Measurements from ENCODE around the gene C1QL2. TPM values are rescaled to one million over a fixed set of nuclear protein-coding genes. Genes with fewer than 3 reads are reported as not detected.

The C1QL2 gene
- total RNA-seq, 4 donors from 2014 or later: not detected

GRCh38 chr2:119144806-119145205 lies 13.7 kb downstream of the C1QL2 start:
- TF ChIP-seq CTCF (IDR thresholded peaks at IDR 0.05): no peak
- intact Hi-C loops (cut with DNase I): no loop called here
- no peak for DNase-seq
- Histone ChIP-seq H3K36me3 (no peaks in the 10 kb centered on the region), H3K4me3 (replicated peaks in 1 of 3) (no peak overlapping the region), H3K4me1 (no peaks in the 10 kb centered on the region), H3K27ac (no peak overlapping the region), H3K27me3 (no peaks in the 10 kb centered on the region), H3K9me3 (no peaks in the 10 kb centered on the region)
- WGBS, 2 donors: 90% methylated on average over 5 of the region's 5 CpGs; no CpG with 5 or more reads in 1 of the 2 donors

- DNase-seq: no peak
- H3K36me3 ChIP-seq: no peaks in the 10 kb centered on the region
- intact Hi-C loops (cut with DNase I): no loop called here
- no peak overlapping the region for H3K27ac ChIP-seq
- no peaks in the 10 kb centered on the region for H3K27me3 ChIP-seq
- no peaks in the 10 kb centered on the region for H3K4me1 ChIP-seq
- TF ChIP-seq CTCF (IDR thresholded peaks at IDR 0.05): no peak
- no peak for TF ChIP-seq POLR2A (IDR thresholded peaks at IDR 0.05)
- no peak overlapping the region for H3K4me3 ChIP-seq (replicated peaks in 1 of 3)
- 49 to 54% methylated on average over 10 to 11 of the region's 11 CpGs for WGBS, 2 donors
- H3K9me3 ChIP-seq: no peaks in the 10 kb centered on the region
Observed at GRCh38 chr2:119142824-119143223, 15.7 kb downstream of the C1QL2 start.

- Histone ChIP-seq H3K4me1 (no peaks in the 10 kb centered on the region), H3K4me3 (replicated peaks in 1 of 3) (no peak overlapping the region), H3K27me3 (no peaks in the 10 kb centered on the region), H3K27ac (no peak overlapping the region), H3K9me3 (no peaks in the 10 kb centered on the region), H3K36me3 (no peaks in the 10 kb centered on the region)
- DNase-seq: no peak
- 75 to 86% methylated on average over 4 to 11 of the region's 11 CpGs for WGBS, 2 donors
- TF ChIP-seq CTCF (IDR thresholded peaks at IDR 0.05) (no peak), POLR2A (IDR thresholded peaks at IDR 0.05) (no peak)
- intact Hi-C loops (cut with DNase I): no loop called here
Observed at GRCh38 chr2:119137502-119137901, 21.0 kb downstream of the C1QL2 start.

- H3K9me3 ChIP-seq: no peaks in the 10 kb centered on the region
- no peak overlapping the region for H3K27ac ChIP-seq
- intact Hi-C loops (cut with DNase I): no loop called here
- no peak overlapping the region for H3K4me3 ChIP-seq (replicated peaks in 1 of 3)
- H3K27me3 ChIP-seq: no peaks in the 10 kb centered on the region
- TF ChIP-seq CTCF (IDR thresholded peaks at IDR 0.05): no peak
- no peak for TF ChIP-seq POLR2A (IDR thresholded peaks at IDR 0.05)
- WGBS, 2 donors: 73 to 80% methylated on average over 8 of the region's 8 CpGs
- DNase-seq: no peak
- H3K36me3 ChIP-seq: no peaks in the 10 kb centered on the region
- no peaks in the 10 kb centered on the region for H3K4me1 ChIP-seq
Observed at GRCh38 chr2:119136872-119137271, 21.7 kb downstream of the C1QL2 start.

GRCh38 chr2:119136093-119136492 lies 22.5 kb downstream of the C1QL2 start:
- Histone ChIP-seq H3K9me3 (no peaks in the 10 kb centered on the region), H3K4me1 (no peaks in the 10 kb centered on the region), H3K27ac (no peak overlapping the region), H3K36me3 (no peaks in the 10 kb centered on the region), H3K4me3 (replicated peaks in 1 of 3) (no peak overlapping the region), H3K27me3 (no peaks in the 10 kb centered on the region)
- no peak for DNase-seq
- intact Hi-C loops (cut with DNase I): no loop called here
- 40 to 55% methylated on average over 6 to 7 of the region's 7 CpGs for WGBS, 2 donors
- no peak for TF ChIP-seq POLR2A (IDR thresholded peaks at IDR 0.05)

GRCh38 chr2:119134775-119135174 lies 23.8 kb downstream of the C1QL2 start:
- H3K27me3 ChIP-seq: no peaks in the 10 kb centered on the region
- 54 to 59% methylated on average over 9 to 10 of the region's 10 CpGs for WGBS, 2 donors
- no peak overlapping the region for H3K27ac ChIP-seq
- intact Hi-C loops (cut with DNase I): no loop called here
- no peak for DNase-seq
- no peak for TF ChIP-seq POLR2A (IDR thresholded peaks at IDR 0.05)
- no peak for TF ChIP-seq CTCF (IDR thresholded peaks at IDR 0.05)
- H3K4me1 ChIP-seq: no peaks in the 10 kb centered on the region
- no peaks in the 10 kb centered on the region for H3K36me3 ChIP-seq
- no peak overlapping the region for H3K4me3 ChIP-seq (replicated peaks in 1 of 3)
- H3K9me3 ChIP-seq: no peaks in the 10 kb centered on the region
